ENCODE results near the gene ANKRD9. TPM values are rescaled to one million over a fixed set of nuclear protein-coding genes. Genes with fewer than 3 reads are reported as not detected.

Gene ANKRD9
- total and polyA plus RNA-seq, 10 of the 15 experiments (the other 5 are each of a cell fraction or from before 2014, with no cell fraction given), result 0.03 to 3.6 (median 0.49) TPM

GRCh38 chr14:102513899-102514772 is 4.6 kb upstream of the ANKRD9 start:
- SMC1A ChIA-PET (ENCODE audit: uncharacterized antibody, unreplicated experiment), result interaction anchor here (2.7 kb wide), 1 partner anchor 75 kb away, joined by 20 read pairs; no protein-coding TSS in a partner anchor
- H3K4me1 ChIP-seq (ENCODE audit: control insufficient read depth, insufficient read depth, low read length), result peaks cover 9% of the 10 kb centered on the region
- BruUV-seq (replicated peaks), result no TSS peak
- POLR2A ChIA-PET, result no interaction called here
- ATAC-seq, result no peak
- H3K4me3 ChIP-seq, result no peak overlapping the region
- no peaks in the 10 kb centered on the region for H3K79me2 ChIP-seq (ENCODE audit: control insufficient read depth, insufficient read depth, low read length)
- no peaks in the 10 kb centered on the region for H3K36me3 ChIP-seq (ENCODE audit: control insufficient read depth in 2 of 2, insufficient read depth in 2 of 2, low read length in 1 of 2)
- FAIRE-seq, result no peak
- in situ Hi-C loops (cut with MboI), result loop anchor here (10.0 kb wide), 1 partner anchor 549 kb away; the partner anchor contains the start of gene DYNC1H1
- CTCF ChIA-PET, result interaction anchor here (2.3 to 3.0 kb wide), 3 partner anchors 71 to 196 kb away, joined by 7 to 59 read pairs (median 10); no protein-coding TSS in a partner anchor
- no peaks in the 10 kb centered on the region for H4K20me1 ChIP-seq (ENCODE audit: control insufficient read depth, insufficient read depth)
- intact Hi-C loops (cut with micrococcal nuclease; ENCODE audit: unreplicated experiment), result loop anchor here (10.0 kb wide), 1 partner anchor 549 kb away; the partner anchor contains the start of gene DYNC1H1
- WGBS (ENCODE audit: insufficient coverage, insufficient replicate concordance, low lambda C conversion rate, missing lambda C conversion rate), result 67% methylated on average over 21 of the region's 21 CpGs
- no peak for DNase-seq (ENCODE audit: low read depth, low spot score)
- H3K27ac ChIP-seq (ENCODE audit: control insufficient read depth, insufficient read depth), result no peak overlapping the region
- RAD21 ChIA-PET (ENCODE audit: unreplicated experiment), result interaction anchor here (2.3 kb wide), 1 partner anchor 76 kb away, joined by 20 read pairs; no protein-coding TSS in a partner anchor
- H3K4me2 ChIP-seq (ENCODE audit: control insufficient read depth, insufficient read depth), result no peak overlapping the region
- no peaks in the 10 kb centered on the region for H3K9me3 ChIP-seq (replicated peaks; ENCODE audit: control insufficient read depth, insufficient read depth, low read length)
- H3K27me3 ChIP-seq (replicated peaks in 1 of 2; ENCODE audit: control insufficient read depth in 2 of 2, insufficient read depth in 2 of 2, low read length in 1 of 2), result peaks cover 0 to 2% of the 10 kb centered on the region in 2 experiments; a peak in 1 of 4 replicates
- H2AFZ ChIP-seq (ENCODE audit: control insufficient read depth, low read depth, low read length), result no peak overlapping the region
- H3K9ac ChIP-seq (ENCODE audit: control insufficient read depth, insufficient read depth, low read length), result no peak overlapping the region
- TF ChIP-seq EZH2 (IDR thresholded peaks at IDR 0.05; ENCODE audit: borderline replicate concordance, control insufficient read depth, low read depth, low read length) (no peak), RAD21 (IDR thresholded peaks at IDR 0.05; ENCODE audit: insufficient read depth, low read depth, low read length) (no peak), JUNB (IDR thresholded peaks at IDR 0.05) (no peak), MYC (IDR thresholded peaks at IDR 0.05; ENCODE audit: insufficient read depth, insufficient read length, insufficient replicate concordance, low read length, severe bottlenecking) (no peak), TCF12 (IDR thresholded peaks at IDR 0.05; ENCODE audit: low read depth, low read length) (no peak), FOS (IDR thresholded peaks at IDR 0.05; ENCODE audit: borderline replicate concordance, extremely low read depth, insufficient read length) (no peak), SPI1 (IDR thresholded peaks at IDR 0.05; ENCODE audit: borderline replicate concordance, insufficient read depth, low read depth, low read length) (no peak), SUZ12 (IDR thresholded peaks at IDR 0.05; ENCODE audit: unreplicated experiment) (no peak), NR2F1 (conservative IDR thresholded peaks at IDR 0.05) (no peak), ZNF24 (IDR thresholded peaks at IDR 0.05) (no peak), SIN3A (IDR thresholded peaks at IDR 0.05; ENCODE audit: low read depth, low read length) (no peak), CUX1 (IDR thresholded peaks at IDR 0.05; ENCODE audit: insufficient replicate concordance, low read depth, low read length) (no peak)
- TF ChIP-seq, protein P1, sequence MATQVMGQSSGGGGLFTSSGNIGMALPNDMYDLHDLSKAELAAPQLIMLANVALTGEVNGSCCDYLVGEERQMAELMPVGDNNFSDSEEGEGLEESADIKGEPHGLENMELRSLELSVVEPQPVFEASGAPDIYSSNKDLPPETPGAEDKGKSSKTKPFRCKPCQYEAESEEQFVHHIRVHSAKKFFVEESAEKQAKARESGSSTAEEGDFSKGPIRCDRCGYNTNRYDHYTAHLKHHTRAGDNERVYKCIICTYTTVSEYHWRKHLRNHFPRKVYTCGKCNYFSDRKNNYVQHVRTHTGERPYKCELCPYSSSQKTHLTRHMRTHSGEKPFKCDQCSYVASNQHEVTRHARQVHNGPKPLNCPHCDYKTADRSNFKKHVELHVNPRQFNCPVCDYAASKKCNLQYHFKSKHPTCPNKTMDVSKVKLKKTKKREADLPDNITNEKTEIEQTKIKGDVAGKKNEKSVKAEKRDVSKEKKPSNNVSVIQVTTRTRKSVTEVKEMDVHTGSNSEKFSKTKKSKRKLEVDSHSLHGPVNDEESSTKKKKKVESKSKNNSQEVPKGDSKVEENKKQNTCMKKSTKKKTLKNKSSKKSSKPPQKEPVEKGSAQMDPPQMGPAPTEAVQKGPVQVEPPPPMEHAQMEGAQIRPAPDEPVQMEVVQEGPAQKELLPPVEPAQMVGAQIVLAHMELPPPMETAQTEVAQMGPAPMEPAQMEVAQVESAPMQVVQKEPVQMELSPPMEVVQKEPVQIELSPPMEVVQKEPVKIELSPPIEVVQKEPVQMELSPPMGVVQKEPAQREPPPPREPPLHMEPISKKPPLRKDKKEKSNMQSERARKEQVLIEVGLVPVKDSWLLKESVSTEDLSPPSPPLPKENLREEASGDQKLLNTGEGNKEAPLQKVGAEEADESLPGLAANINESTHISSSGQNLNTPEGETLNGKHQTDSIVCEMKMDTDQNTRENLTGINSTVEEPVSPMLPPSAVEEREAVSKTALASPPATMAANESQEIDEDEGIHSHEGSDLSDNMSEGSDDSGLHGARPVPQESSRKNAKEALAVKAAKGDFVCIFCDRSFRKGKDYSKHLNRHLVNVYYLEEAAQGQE (IDR thresholded peaks at IDR 0.05; ENCODE audit: low read depth, low read length), result no peak

Data from GM12878 (cell line).